Measurements from ENCODE around the gene ALG13.

The ALG13 gene

DNA sequence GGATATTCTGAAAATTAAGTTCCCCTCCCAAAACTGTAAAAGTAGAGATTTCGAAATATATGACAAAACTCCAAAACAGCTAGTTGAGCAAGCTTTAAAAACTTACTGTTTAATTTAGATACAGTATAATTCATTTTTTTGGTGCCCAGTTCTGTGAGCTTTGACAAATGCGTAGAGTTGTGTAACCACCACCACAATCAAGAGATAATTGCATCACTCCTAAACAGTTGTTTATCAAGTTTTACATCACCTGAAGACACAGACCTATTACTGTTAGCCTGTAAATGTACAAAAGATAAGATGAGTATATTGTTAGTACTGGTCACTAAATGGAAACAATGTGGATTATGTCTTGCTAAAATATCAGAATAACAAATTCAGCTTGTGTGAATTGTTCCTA, 62.3 kb downstream of the ALG13 start:
- H4K8ac ChIP-seq (ENCODE audit: low read length): no peak overlapping the region
- H4K91ac ChIP-seq (ENCODE audit: low read length): no peak overlapping the region
- H2AFZ ChIP-seq (ENCODE audit: low read depth, low read length): no peak overlapping the region
- H3K27me3 ChIP-seq (ENCODE audit: control insufficient read depth in 1 of 2, insufficient read depth in 1 of 2, low read length in 2 of 2): no peaks in the 10 kb centered on the region
- H2BK12ac ChIP-seq (ENCODE audit: low read length in 2 of 2): no peak overlapping the region
- peaks cover 3 to 67% of the 10 kb centered on the region in 2 experiments for H3K36me3 ChIP-seq (ENCODE audit: control insufficient read depth in 1 of 2, insufficient read depth in 2 of 2, low read depth in 1 of 2, low read length in 2 of 2)
- H3K4me3 ChIP-seq (ENCODE audit: insufficient read depth in 1 of 2, low read depth in 1 of 2, low read length in 2 of 2): no peak overlapping the region
- H3K14ac ChIP-seq (ENCODE audit: low read length in 2 of 2): no peak overlapping the region
- H2BK120ac ChIP-seq (ENCODE audit: low read depth, low read length): no peak overlapping the region
- H3K18ac ChIP-seq (ENCODE audit: low read depth in 1 of 2, low read length in 2 of 2): no peak overlapping the region
- H3K27ac ChIP-seq (ENCODE audit: low read length, poor library complexity, severe bottlenecking): no peak overlapping the region
- WGBS: no CpG with 5 or more reads among the region's 2 CpGs
- DNase-seq: no peak
- H3K4me1 ChIP-seq (ENCODE audit: control insufficient read depth, insufficient read depth, low read depth, low read length): no peaks in the 10 kb centered on the region
- H2BK5ac ChIP-seq (ENCODE audit: low read depth, low read length, poor library complexity, severe bottlenecking): no peak overlapping the region
- no peaks in the 10 kb centered on the region for H3K9me3 ChIP-seq (ENCODE audit: control insufficient read depth, low read length)
- H3K79me1 ChIP-seq (replicated peaks; ENCODE audit: low read length, poor library complexity, severe bottlenecking): no peaks in the 10 kb centered on the region
- H3K23ac ChIP-seq (ENCODE audit: low read length in 2 of 2): no peak overlapping the region
- no peak overlapping the region for H3K4me2 ChIP-seq (ENCODE audit: low read length, poor library complexity, severe bottlenecking)
- H3K4ac ChIP-seq (ENCODE audit: low read depth in 1 of 2, low read length in 2 of 2): no peak overlapping the region
- no peak overlapping the region for H2BK15ac ChIP-seq (ENCODE audit: low read depth, poor library complexity, severe bottlenecking)
- H3K9ac ChIP-seq (ENCODE audit: low read length): no peak overlapping the region
- no peak overlapping the region for H2AK5ac ChIP-seq (ENCODE audit: low read length, severe bottlenecking)

- no peak overlapping the region for H2BK120ac ChIP-seq (ENCODE audit: low read depth, low read length)
- no CpG with 5 or more reads among the region's 2 CpGs for WGBS
- H4K8ac ChIP-seq (ENCODE audit: low read length): no peak overlapping the region
- DNase-seq: no peak
- H3K79me1 ChIP-seq (replicated peaks; ENCODE audit: low read length, poor library complexity, severe bottlenecking): no peaks in the 10 kb centered on the region
- H3K23ac ChIP-seq (ENCODE audit: low read length in 2 of 2): no peak overlapping the region
- H3K4me3 ChIP-seq (ENCODE audit: insufficient read depth in 1 of 2, low read depth in 1 of 2, low read length in 2 of 2): no peak overlapping the region
- no peak overlapping the region for H2BK12ac ChIP-seq (ENCODE audit: low read length in 2 of 2)
- no peak overlapping the region for H2AFZ ChIP-seq (ENCODE audit: low read depth, low read length)
- H3K4me1 ChIP-seq (ENCODE audit: control insufficient read depth, insufficient read depth, low read depth, low read length): no peaks in the 10 kb centered on the region
- no peak overlapping the region for H3K9ac ChIP-seq (ENCODE audit: low read length)
- no peak overlapping the region for H3K4me2 ChIP-seq (ENCODE audit: low read length, poor library complexity, severe bottlenecking)
- peaks cover 0 to 46% of the 10 kb centered on the region in 2 experiments for H3K36me3 ChIP-seq (ENCODE audit: control insufficient read depth in 1 of 2, insufficient read depth in 2 of 2, low read depth in 1 of 2, low read length in 2 of 2)
- no peak overlapping the region for H2BK5ac ChIP-seq (ENCODE audit: low read depth, low read length, poor library complexity, severe bottlenecking)
- no peak overlapping the region for H2BK15ac ChIP-seq (ENCODE audit: low read depth, poor library complexity, severe bottlenecking)
- peaks cover 17% of the 10 kb centered on the region for H3K9me3 ChIP-seq (ENCODE audit: control insufficient read depth, low read length)
- no peak overlapping the region for H4K91ac ChIP-seq (ENCODE audit: low read length)
- H3K27me3 ChIP-seq (ENCODE audit: control insufficient read depth in 1 of 2, insufficient read depth in 1 of 2, low read length in 2 of 2): no peaks in the 10 kb centered on the region
- H3K18ac ChIP-seq (ENCODE audit: low read depth in 1 of 2, low read length in 2 of 2): no peak overlapping the region
- no peak overlapping the region for H2AK5ac ChIP-seq (ENCODE audit: low read length, severe bottlenecking)
- H3K4ac ChIP-seq (ENCODE audit: low read depth in 1 of 2, low read length in 2 of 2): no peak overlapping the region
- H3K27ac ChIP-seq (ENCODE audit: low read length, poor library complexity, severe bottlenecking): no peak overlapping the region
- H3K14ac ChIP-seq (ENCODE audit: low read length in 2 of 2): no peak overlapping the region
Observed at GRCh38 chrX:111756486-111756885, 75.5 kb downstream of the ALG13 start.

DNA sequence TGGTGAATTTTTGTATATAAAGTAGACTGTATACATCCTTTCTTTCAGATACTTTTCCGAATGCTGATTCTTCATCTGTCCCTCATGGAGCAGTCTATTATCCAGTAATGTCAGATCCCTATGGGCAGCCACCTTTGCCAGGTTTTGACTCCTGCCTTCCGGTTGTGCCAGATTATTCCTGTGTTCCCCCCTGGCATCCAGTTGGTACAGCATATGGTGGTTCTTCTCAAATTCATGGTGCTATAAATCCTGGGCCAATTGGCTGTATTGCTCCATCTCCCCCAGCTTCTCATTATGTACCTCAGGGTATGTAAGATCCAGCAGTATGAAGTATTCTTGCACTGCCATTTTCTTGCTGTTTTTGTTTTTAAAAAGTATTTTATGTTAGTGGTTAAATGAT, 78.7 kb downstream of the ALG13 start:
- no peak overlapping the region for H2BK5ac ChIP-seq (ENCODE audit: low read depth, low read length, poor library complexity, severe bottlenecking)
- no peaks in the 10 kb centered on the region for H3K79me1 ChIP-seq (replicated peaks; ENCODE audit: low read length, poor library complexity, severe bottlenecking)
- peaks cover 0 to 29% of the 10 kb centered on the region in 2 experiments for H3K36me3 ChIP-seq (ENCODE audit: control insufficient read depth in 1 of 2, insufficient read depth in 2 of 2, low read depth in 1 of 2, low read length in 2 of 2)
- H3K18ac ChIP-seq (ENCODE audit: low read depth in 1 of 2, low read length in 2 of 2): no peak overlapping the region
- no peaks in the 10 kb centered on the region for H3K9me3 ChIP-seq (ENCODE audit: control insufficient read depth, low read length)
- no peaks in the 10 kb centered on the region for H3K4me1 ChIP-seq (ENCODE audit: control insufficient read depth, insufficient read depth, low read depth, low read length)
- H3K27me3 ChIP-seq (ENCODE audit: control insufficient read depth in 1 of 2, insufficient read depth in 1 of 2, low read length in 2 of 2): no peaks in the 10 kb centered on the region
- no peak overlapping the region for H3K9ac ChIP-seq (ENCODE audit: low read length)
- H3K23ac ChIP-seq (ENCODE audit: low read length in 2 of 2): no peak overlapping the region
- no peak overlapping the region for H2BK120ac ChIP-seq (ENCODE audit: low read depth, low read length)
- no peak for DNase-seq
- H2BK15ac ChIP-seq (ENCODE audit: low read depth, poor library complexity, severe bottlenecking): no peak overlapping the region
- H2AK5ac ChIP-seq (ENCODE audit: low read length, severe bottlenecking): no peak overlapping the region
- no peak overlapping the region for H2AFZ ChIP-seq (ENCODE audit: low read depth, low read length)
- no peak overlapping the region for H3K14ac ChIP-seq (ENCODE audit: low read length in 2 of 2)
- H3K4me2 ChIP-seq (ENCODE audit: low read length, poor library complexity, severe bottlenecking): no peak overlapping the region
- no peak overlapping the region for H4K8ac ChIP-seq (ENCODE audit: low read length)
- H3K4me3 ChIP-seq (ENCODE audit: insufficient read depth in 1 of 2, low read depth in 1 of 2, low read length in 2 of 2): no peak overlapping the region
- H4K91ac ChIP-seq (ENCODE audit: low read length): no peak overlapping the region
- WGBS: 95% methylated on average over 2 of the region's 2 CpGs
- H3K27ac ChIP-seq (ENCODE audit: low read length, poor library complexity, severe bottlenecking): no peak overlapping the region
- H2BK12ac ChIP-seq (ENCODE audit: low read length in 2 of 2): no peak overlapping the region
- H3K4ac ChIP-seq (ENCODE audit: low read depth in 1 of 2, low read length in 2 of 2): no peak overlapping the region

GRCh38 chrX:111761578-111762135, 80.7 kb downstream of the ALG13 start:
- H3K4me2 ChIP-seq (ENCODE audit: low read length, poor library complexity, severe bottlenecking): no peak overlapping the region
- H2BK120ac ChIP-seq (ENCODE audit: low read depth, low read length): no peak overlapping the region
- H3K27me3 ChIP-seq (ENCODE audit: control insufficient read depth in 1 of 2, insufficient read depth in 1 of 2, low read length in 2 of 2): peaks cover 0 to 4% of the 10 kb centered on the region in 2 experiments
- 100% methylated on average over 2 of the region's 3 CpGs for WGBS
- no peak overlapping the region for H2AFZ ChIP-seq (ENCODE audit: low read depth, low read length)
- no peak overlapping the region for H3K23ac ChIP-seq (ENCODE audit: low read length in 2 of 2)
- H2AK5ac ChIP-seq (ENCODE audit: low read length, severe bottlenecking): no peak overlapping the region
- no peaks in the 10 kb centered on the region for H3K79me1 ChIP-seq (replicated peaks; ENCODE audit: low read length, poor library complexity, severe bottlenecking)
- peaks cover 0 to 40% of the 10 kb centered on the region in 2 experiments for H3K36me3 ChIP-seq (ENCODE audit: control insufficient read depth in 1 of 2, insufficient read depth in 2 of 2, low read depth in 1 of 2, low read length in 2 of 2)
- H3K27ac ChIP-seq (ENCODE audit: low read length, poor library complexity, severe bottlenecking): no peak overlapping the region
- no peak overlapping the region for H2BK12ac ChIP-seq (ENCODE audit: low read length in 2 of 2)
- H3K4ac ChIP-seq (ENCODE audit: low read depth in 1 of 2, low read length in 2 of 2): no peak overlapping the region
- DNase-seq: no peak
- H4K91ac ChIP-seq (ENCODE audit: low read length): no peak overlapping the region
- no peaks in the 10 kb centered on the region for H3K9me3 ChIP-seq (ENCODE audit: control insufficient read depth, low read length)
- H3K4me1 ChIP-seq (ENCODE audit: control insufficient read depth, insufficient read depth, low read depth, low read length): no peaks in the 10 kb centered on the region
- no peak overlapping the region for H2BK15ac ChIP-seq (ENCODE audit: low read depth, poor library complexity, severe bottlenecking)
- no peak overlapping the region for H2BK5ac ChIP-seq (ENCODE audit: low read depth, low read length, poor library complexity, severe bottlenecking)
- H4K8ac ChIP-seq (ENCODE audit: low read length): no peak overlapping the region
- no peak overlapping the region for H3K4me3 ChIP-seq (ENCODE audit: insufficient read depth in 1 of 2, low read depth in 1 of 2, low read length in 2 of 2)
- H3K18ac ChIP-seq (ENCODE audit: low read depth in 1 of 2, low read length in 2 of 2): no peak overlapping the region
- no peak overlapping the region for H3K14ac ChIP-seq (ENCODE audit: low read length in 2 of 2)
- H3K9ac ChIP-seq (ENCODE audit: low read length): no peak overlapping the region
